Stimulated activated CD4-positive, alpha-beta T cell treated with anti-CD3 and anti-CD28 coated beads, Interleukin-1b, Interleukin-23, amount 100 ng/mL, for 4 hours (primary cell): ENCODE data around the gene SNAI3.
A peak's percentile ranks its signal among the peaks of the same experiment; 100 is the strongest.

Source experiments
- DNase-seq, 2 donors: peaks; one replicate each; pipeline ENCODE4 v3.0.0-alpha.2; 2020; ENCODE audit warnings: low read depth in 2 of 2

Gene SNAI3

DNA sequence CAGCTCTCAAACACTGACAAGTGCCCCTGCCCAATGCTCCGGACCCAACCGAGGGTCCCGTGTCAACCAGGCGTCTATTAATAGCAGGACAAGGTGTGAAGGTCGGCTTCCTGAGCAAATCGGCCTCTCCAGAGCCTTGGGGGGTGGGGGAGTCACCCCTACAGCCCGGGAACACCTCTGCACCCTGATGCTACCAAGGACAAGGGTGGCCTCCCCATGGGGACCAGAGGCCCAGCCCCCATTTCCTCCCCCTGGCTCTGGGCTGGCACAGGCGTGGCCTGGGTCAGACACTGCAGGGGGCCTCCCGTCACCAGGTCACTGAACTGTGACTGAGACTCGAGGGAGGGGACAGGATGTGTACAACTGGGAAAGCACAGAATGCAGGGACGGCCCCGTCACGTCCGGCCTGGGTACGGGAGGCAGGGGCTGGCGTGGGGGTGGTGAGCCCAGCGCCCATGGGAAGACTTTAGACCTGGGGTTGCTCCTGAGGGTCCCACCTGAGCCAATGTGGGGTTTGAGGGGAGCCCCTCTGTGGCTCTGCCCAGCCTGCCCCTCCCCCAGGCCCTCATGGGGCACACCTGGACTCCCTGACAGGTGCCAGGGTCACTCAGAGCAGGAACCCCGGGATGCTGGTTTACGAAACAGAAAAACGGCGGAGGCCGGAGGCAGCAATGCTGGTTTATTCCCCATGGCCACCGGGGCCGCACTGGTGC, 34.9 kb downstream of the SNAI3 start:
- DNase-seq = peak; percentile 43 to 56

DNA sequence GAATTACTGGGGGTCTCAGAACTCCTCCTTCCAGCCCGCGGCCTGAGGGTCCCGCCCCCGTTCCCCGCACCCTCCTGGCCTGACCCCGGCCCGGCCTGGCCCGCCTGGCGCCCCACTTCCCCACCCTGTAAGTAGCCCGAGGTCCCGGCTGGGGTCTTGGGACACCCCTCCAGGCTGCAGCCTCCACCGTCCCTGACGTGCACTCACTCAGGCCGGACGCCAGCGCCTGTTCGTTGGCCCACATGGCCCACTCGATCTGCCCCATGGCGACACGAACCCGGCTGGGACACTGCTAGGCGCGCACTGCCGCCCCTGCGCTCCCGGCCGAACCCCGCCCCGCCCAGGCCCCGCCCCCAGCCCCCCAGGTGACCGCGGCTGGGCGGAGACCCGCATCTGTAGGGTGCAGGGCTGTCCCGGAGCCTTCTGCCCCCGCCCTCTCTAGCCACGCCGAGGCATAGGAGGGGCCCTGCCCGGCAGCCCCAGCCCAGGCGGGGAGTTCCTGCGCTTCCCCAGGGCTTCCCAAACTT, 35.5 kb downstream of the SNAI3 start, which contains the start of gene CYBA:
Gene CYBA (minus strand): TSS at position 305 of the 527 bp plus-strand sequence. CDS start 40 bp downstream, at position 265.
- peak; percentile 48 to 74 for DNase-seq

DNA sequence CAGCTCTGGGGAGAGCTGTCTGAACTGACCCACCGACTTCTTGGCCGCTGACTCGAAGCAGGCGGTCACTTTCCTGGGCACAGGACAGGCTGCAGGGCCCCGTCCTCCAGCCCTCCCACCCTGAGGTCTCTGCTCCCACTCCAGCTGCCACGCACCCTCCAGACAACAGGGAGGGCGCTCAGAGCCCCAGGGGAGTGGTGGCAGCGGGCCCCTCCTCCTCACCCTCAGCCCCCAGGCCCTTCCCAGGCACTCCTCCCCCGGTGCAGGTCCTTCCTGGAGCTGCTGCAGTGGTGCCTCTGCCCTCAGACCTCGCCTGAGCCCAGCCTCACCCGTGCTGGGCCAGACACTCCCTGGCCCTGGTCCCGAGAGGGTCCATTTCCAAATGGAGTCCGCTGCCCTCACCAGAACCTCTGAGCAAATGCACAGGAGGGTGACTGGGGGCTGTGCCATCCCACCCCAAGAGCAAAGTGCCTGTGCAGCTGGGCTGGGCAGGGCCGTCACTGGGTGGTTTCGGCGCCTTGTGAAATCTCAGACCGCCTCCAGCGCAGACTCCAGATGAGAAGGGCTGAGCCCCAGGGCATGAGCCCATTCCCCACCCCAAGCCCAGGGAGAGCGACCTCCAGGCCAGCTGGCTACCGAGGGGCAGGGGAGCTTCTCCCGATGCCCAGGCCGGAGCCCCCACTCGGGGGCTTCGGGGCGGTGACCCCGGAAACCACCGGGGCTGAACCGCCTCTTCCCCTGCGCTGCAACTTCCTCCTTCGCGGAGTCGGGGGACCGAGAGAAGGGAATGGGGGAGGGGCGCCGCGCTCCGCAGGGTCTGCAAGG, 36.2 kb downstream of the SNAI3 start:
- peak in 1 of 2 donors; percentile 29 for DNase-seq

DNA sequence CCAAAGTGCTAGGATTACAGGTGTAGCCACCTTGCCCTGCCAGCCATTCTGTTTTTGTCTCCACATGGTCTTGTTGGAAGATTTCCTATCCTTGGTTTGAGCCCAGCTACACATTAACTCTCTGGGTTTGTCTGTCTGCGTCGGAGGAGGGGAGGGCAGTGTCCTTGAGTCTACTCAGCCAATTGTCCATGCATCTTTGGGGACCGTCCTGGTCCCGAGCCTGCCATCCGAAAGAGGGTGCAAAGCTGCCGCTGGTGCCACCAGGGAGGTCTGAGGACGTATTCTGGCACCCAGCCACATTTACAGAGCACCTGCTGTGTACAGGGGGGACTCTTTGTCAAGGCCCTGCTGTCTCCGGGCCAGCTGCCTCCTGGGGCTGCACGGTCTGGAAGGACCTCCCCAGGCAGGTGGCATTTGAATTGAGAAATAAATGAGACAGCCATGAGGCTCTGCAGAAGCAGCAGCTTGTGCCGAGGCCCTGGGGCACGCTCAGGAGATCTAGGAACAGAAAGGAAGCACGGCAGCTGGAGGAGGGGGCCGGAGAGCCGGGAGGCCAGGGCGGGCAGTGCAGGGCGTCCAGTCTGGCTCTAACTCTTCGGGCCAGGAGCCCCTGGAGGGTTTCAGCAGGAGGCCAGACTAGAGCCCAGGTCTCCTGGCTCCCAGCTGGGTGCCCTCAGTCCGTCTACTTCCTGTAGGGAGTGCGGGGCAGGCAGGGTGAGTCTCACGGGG, 36.9 kb downstream of the SNAI3 start:
- DNase-seq = no peak

DNA sequence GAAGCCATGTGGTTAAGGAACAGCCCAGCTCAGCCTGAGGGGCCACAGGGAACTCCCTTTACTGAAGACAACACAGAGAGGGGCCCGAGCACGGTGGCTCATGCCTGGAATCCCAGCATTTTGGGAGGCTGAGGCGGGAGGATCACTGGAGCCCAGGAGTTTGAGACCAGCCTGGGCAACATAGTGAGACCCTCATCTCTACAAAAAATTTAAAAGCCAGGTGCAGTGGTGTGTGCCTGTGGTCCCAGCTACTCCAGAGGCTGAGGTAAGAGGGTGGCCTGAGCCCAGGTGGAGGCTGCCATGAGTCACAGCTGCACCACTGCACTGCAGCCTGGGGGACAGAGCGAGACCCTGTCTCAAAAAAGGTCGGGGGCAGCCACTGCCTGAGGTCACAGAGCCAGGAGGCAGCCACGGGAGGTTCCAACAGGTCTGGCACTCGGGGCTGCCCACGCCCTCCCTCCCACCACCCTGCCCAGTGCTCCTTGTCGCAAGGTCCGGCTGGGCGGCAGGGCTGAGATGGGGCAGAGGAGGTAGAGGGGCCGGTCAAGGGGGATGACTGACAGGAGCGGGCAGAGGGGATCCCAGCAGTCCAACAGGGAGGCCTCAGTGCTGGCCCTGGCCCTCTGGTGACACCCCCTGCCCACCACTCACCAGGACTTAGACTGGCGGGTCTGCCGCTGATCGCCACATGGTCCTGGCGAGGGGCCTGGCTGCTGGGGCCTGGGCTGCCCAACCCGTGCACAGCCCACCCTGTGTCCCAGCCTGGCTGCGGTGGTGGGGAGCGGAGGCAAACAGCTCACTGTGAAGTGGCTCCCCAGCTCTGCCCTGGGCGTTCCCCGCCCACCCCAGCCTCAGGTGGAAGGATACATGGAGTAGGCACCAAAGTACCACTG, 38.9 kb downstream of the SNAI3 start:
- DNase-seq = no peak

DNA sequence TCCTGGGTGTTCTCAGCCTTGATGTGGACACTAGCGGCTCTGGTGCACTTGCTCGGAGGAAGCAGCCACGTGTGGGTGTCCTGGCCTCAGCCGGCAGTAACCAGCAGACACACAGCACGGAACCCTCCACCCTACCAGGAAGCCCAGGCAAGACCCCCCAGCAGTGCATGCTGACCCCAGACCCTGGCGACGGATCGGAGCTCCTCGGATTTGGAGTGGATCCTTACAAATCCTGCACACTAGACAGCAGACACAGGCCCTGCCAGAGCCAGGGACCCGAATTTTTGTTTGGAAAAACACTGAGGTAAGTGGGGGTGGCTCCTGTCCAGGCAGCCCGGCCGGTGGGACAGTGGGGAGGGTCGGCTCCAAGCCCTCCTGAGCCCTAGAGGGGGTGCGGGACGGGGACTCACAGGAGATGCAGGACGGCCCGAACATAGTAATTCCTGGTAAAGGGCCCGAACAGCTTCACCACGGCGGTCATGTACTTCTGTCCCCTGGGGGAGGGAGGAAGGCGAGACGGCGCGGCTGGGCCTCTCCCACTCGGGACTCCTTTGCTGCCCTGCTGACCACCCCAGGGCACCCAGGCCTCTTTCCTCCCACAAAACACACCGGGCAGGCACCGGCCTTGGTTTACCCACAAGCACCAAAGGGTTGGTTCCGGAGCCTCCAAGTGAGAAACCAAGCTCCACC, 39.8 kb downstream of the SNAI3 start:
- no peak for DNase-seq

DNA sequence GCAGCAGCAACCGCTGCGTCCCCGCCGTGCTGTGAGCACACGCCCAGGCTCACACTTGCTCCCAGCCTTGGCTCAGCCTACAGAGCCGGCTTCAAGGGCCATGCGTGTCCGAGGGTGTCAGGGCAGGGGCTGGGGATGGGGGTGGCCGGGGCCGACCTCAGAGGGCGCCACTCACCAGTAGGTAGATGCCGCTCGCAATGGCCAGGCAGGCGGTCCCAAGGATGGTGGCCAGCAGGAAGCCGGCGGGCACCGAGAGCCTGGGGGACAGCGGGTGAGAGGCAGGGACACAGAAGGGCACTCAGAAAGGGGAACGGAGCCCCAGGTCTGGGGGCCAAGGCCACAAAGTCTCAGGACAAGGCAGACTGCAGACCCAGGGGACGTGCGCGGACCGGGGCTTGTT, 40.4 kb downstream of the SNAI3 start:
- DNase-seq = no peak

DNA sequence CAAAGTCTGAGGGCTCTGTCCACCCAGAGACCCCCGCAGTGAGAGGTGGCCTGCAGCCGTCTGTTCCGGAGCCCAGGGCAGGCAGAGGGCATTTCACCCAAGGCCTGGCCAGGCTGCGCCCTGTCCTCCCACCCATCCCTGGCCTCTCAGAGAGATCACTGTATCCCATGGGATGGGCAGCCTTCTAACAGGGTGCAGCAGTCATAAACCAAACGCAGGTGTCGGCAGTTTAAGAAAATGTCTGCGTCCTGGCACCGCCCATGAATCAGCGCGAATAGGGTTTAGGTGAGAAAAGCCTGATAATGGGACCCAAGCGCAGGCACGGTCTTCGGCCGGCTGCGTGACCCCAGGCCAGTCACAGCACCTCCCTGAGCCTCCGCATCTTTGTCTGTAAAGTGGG, 40.9 kb downstream of the SNAI3 start:
- DNase-seq = no peak

DNA sequence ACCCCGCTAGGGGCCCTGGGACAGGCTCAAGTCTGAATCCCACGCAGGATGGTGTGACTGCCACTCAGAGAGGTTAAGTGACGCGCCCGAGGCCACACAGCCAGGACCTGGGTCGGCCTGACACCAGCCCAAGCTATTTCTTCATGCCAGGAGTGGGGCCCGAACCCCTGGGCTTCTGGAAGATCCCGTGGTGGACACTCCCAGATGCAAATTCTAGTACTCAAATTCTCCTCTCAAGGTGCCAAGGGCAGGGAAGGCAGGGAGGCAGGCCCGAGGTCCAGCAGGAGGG, 42.7 kb downstream of the SNAI3 start:
- no peak for DNase-seq

DNA sequence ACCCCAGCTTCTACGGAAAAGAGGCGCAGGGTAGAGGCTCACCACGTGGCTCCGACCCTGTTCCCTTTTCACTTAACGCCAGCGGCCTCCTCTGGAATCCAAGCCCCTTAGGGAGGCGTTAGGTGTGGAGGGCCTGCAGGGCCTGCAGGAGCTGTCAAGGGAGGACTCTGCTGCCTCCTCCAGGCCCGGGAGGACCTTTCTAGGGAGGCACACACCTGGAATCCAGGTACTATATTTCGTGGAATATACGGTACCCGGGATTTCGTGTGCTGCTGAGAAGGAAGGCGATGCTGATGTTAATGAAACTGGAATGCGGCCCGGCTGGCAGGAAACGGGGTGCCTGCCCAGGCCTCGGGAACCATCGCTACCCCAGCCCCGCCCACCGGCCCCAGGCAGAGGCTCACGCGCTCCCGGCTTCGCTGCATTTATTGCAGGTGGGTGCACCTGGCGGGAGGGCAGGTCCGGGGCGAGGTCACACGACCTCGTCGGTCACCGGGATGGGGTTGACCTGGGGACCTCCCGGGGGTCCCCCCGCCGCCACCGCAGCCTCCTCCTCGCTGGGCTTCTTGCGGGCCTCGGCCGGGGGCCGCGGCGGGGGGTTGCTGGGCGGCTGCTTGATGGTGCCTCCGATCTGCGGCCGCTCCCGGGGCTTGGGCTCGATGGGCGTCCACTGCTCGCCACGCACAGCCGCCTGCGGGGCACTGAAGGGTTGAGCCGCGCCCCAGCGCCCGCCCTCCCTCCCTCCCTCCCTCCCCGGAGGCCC, 43.2 kb downstream of the SNAI3 start:
- DNase-seq = no peak

DNA sequence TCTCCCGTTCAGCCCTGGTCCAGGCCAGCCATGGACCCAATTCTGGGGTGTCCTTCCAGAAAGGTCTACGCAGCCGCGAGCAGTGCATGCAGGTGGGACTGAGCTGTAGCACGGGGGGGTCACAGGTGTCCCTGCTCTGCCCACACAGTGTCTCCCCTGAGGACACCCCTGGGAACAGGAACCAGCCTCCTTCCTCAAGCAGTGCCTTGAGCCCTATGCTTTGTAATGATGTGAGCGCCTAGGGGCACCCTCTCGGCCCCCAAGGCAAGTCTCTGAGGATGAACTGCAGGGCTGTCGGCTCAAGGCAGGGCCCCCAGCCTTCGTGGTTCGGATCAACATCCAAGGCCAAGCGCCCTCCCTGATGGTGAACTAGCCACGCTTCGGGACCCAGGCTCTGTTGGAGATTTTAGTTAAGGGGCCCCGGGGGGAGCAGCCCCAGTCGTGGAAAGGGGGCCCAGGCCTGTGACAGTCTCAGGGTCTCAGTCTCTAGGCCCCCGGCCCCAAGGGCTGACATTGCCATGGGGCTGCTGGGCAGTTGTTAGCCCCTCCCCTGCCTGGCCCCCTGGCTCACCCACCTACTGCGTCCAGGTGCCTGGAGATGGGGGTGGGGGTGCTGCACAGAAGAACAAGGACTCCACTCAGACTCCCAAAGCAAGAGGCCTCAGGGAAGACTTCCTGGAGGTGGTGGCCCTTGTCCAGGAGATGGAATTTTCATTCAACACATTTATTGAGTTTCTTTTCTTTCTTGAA, 45.6 kb downstream of the SNAI3 start:
- no peak for DNase-seq

DNA sequence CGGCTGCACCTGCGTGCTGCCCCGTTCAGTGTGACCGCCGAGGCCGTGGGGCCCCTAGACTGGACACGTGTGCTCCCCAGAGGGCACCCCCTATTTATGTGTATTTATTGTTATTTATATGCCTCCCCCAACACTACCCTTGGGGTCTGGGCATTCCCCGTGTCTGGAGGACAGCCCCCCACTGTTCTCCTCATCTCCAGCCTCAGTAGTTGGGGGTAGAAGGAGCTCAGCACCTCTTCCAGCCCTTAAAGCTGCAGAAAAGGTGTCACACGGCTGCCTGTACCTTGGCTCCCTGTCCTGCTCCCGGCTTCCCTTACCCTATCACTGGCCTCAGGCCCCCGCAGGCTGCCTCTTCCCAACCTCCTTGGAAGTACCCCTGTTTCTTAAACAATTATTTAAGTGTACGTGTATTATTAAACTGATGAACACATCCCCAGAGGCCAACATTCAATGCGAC, 46.2 kb downstream of the SNAI3 start:
- no peak for DNase-seq

DNA sequence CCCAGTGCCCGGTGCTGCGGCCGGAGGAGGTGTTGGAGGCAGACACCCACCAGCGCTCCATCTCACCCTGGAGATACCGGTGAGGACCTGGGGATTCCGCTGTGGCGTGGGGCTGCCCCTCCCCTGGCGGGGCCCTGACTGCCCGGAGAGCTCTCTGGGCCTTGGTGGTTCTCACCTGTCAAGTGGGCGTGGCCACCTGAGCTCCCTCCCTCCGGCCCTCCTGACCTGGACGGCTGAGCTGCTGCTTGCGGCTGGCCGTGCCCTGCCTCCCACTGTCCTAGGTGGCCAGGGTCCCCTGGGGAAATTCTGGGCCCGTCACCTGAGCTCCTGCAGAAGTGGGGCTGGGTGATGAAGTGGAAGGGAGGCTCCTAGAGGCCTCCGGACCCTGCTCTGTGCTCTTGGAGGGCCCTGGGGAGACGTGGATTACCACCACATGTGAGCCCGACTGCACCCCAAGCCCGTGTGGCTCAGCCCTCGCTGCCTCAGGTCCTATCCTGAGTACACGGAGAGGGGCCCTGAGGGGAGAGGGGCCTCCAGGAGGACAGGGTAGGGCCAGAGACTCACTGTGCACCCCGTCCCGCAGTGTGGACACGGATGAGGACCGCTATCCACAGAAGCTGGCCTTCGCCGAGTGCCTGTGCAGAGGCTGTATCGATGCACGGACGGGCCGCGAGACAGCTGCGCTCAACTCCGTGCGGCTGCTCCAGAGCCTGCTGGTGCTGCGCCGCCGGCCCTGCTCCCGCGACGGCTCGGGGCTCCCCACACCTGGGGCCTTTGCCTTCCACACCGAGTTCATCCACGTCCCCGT, 46.9 kb downstream of the SNAI3 start:
- no peak for DNase-seq

DNA sequence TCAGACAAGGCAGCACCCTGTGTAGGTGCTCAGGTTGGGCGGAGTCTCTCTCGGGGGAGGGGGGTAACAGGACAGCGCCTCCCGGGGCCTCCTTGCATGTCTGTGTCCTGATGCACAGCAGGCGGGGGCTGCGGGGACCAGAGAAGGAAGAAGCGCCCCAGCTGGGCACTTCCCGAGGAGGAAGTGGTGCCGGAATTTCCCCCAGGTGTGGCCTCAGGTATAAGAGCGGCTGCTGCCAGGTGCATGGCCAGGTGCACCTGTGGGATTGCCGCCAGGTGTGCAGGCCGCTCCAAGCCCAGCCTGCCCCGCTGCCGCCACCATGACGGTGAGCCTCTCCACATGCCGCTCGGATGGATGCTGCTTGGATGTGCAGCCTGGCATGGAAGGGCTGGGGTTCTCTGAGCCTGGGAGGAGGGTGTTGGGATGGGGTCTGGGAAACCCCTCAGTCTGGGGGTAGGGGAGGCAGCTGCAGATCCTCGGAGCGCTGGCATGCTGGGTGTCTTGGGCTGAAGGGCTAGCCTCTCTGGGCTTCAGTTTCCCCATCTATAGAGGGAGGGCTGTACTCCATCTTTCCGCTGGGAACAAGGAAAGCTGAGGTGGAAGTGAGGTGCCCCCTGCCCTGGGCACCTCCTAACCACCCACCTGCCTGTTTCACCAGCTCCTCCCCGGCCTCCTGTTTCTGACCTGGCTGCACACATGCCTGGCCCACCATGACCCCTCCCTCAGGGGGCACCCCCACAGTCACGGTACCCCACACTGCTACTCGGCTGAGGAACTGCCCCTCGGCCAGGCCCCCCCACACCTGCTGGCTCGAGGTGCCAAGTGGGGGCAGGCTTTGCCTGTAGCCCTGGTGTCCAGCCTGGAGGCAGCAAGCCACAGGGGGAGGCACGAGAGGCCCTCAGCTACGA, 47.7 kb downstream of the SNAI3 start, which contains the start of gene IL17C:
Gene IL17C (plus strand): TSS at position 250 of the 908 bp plus-strand sequence. CDS start 70 bp downstream, at position 320.
- no peak for DNase-seq

DNA sequence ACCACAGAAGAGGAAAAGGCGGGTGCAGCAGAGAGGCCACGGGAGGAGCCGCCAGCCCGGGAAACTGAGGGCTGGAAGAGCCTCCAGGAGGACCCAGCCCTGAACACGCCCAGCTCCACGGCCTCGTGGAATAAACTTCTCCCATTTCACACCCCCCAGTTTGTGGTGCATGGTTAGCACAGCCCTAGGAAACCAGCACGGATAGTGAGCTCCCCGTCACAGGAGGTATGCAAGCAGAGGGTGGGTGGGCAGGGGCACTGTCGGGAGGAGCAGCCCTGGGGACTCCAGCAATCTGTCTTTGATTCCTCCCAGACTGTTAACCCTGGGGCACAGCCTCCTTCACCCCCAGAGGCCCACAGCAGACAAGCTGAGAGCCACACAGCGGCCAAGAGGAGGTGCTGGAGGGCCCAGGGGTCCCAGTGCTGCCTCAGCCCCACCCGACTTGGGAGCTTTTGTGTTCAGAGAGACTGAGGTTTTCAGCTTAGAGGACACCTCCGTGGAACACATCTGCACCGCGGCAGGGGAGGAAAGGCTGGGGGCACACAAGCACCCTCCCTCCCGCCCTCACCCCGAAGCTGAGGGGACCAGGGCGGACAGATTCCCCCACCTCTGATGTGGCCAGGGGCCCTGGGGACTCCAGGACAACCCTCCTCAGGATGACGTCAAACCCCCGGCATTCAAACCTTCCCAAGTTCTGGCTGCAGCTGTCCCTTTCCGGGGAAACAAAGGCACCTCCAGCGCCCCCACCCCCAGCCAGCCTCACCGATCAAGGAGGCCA, 49.6 kb downstream of the SNAI3 start:
- DNase-seq = no peak

DNA sequence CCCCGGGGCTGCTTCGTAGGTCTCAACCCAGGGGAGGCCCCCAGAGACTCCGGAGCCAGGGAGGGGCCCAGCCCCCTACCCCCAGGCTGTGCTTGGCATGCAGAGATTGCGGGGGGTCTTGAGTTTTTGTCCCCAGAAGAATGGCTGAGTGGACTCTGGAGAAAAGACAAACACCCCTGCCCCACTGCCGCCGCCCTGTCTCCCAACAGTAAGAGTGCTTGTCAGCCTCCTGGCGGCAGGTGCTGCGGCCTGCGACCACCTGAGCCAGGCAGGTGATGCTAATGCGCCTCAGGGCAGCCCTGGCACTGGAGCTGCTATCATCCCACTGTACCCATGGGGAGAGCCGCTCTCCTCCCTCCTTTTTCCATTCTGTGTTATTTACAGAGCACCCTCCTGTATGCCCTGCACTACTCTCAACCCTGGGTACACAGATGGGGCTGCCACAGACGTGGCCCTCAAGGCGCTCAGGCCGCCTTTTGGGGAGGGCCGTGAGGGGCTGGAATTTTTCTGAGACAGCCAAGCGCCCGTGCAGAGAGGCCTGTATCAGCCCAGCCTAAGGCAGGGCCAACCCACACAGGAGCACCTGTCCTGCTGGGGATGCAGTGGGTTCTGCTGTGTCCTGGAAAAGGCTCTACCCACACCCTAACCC, 50.5 kb downstream of the SNAI3 start:
- DNase-seq = no peak
